Endothelial cell of umbilical vein (primary cell): Measurements from ENCODE around the gene MAN2C1.

Source experiments
- CTCF ChIP-seq, 2 donors: IDR thresholded peaks; 1 replicate in 1 of 2; 2 replicates in 1 of 2; pipeline ENCODE4 v1.5.1; 2011; ENCODE audit warnings: low read length in 2 of 2, mild to moderate bottlenecking in 2 of 2, moderate library complexity in 2 of 2, control low read depth in 1 of 2, inconsistent platforms in 1 of 2, low read depth in 1 of 2; ENCODE audit not compliant: insufficient read depth in 1 of 2; ENCODE audit errors: extremely low read depth in 1 of 2
- GATA2 ChIP-seq: IDR thresholded peaks from 2 replicates; pipeline ENCODE4 v1.7.0; 2011; ENCODE audit warnings: low read depth, mild to moderate bottlenecking, moderate library complexity, mixed read lengths, low read length; ENCODE audit not compliant: insufficient read length, insufficient read depth
- MAX ChIP-seq: IDR thresholded peaks from 2 replicates; pipeline ENCODE4 v1.6.1; 2011; ENCODE audit not compliant: insufficient read depth, insufficient read length
- MYC ChIP-seq: IDR thresholded peaks from one replicate; pipeline ENCODE4 v1.6.1; 2011; ENCODE audit warnings: mild to moderate bottlenecking, low read depth, low read length
- POLR2A ChIP-seq: IDR thresholded peaks from 2 replicates; pipeline ENCODE4 v1.6.1; 2012; ENCODE audit warnings: low read depth, mild to moderate bottlenecking, control low read depth, low read length
- POLR2AphosphoS5 ChIP-seq: IDR thresholded peaks from 2 replicates; pipeline ENCODE4 v1.6.1; 2012; ENCODE audit warnings: low read depth, mild to moderate bottlenecking, control low read depth, low read length, moderate library complexity; ENCODE audit not compliant: insufficient read depth

- TF ChIP-seq MAX (no peak), POLR2A (no peak), CTCF (IDR thresholded peaks at IDR 0.05; ENCODE audit: extremely low read depth in 1 of 2, insufficient read depth in 1 of 2, low read depth in 1 of 2, low read length in 2 of 2) (no peak), MYC (no peak), POLR2AphosphoS5 (no peak), GATA2 (no peak)
Observed at GRCh38 chr15:75325922-75326321, 42.5 kb downstream of the MAN2C1 start.
